A673 (cell line): ENCODE measurements around the gene SDCCAG8.

Experiments used
- CTCF ChIP-seq: fragments of 300-800, 200-600 bp; sonication (generic); conservative IDR thresholded peaks from 2 replicates; pipeline ENCODE4 v1.5.1; 2017; ENCODE audit warnings: low read depth, mild to moderate bottlenecking, antibody characterized with exemption, low read length, moderate library complexity, mixed read lengths
- EZH2 ChIP-seq: fragments of 200-600 bp; sonication (generic); IDR thresholded peaks from 2 replicates; pipeline ENCODE4 v1.6.1; 2017; ENCODE audit warnings: borderline replicate concordance, low read depth, mild to moderate bottlenecking, mixed read lengths, antibody characterized with exemption, low read length; ENCODE audit not compliant: poor library complexity, severe bottlenecking

- TF ChIP-seq CTCF (no peak), EZH2 (no peak)
These were observed 258.1 kb downstream of the SDCCAG8 start for GRCh38 chr1:243513726-243514491.
